MG63 (cell line): ENCODE results near the gene ITPRID1. TPM values are rescaled to one million over a fixed set of nuclear protein-coding genes. Genes with fewer than 3 reads are reported as not detected.

Source experiments
- DNase-seq: peaks from one replicate; pipeline ENCODE4 v3.0.0-alpha.2; 2020
- H3K27me3 ChIP-seq: fragments of 250-450 bp; sonication (Bioruptor Pico); 2 replicates; pipeline ENCODE4 v1.5.1; 2020; ENCODE audit warnings: mild to moderate bottlenecking, moderate library complexity
- H3K36me3 ChIP-seq: fragments of 250-450 bp; sonication (Bioruptor Pico); 2 replicates; pipeline ENCODE4 v1.5.1; 2020; ENCODE audit warnings: mild to moderate bottlenecking, moderate library complexity
- H3K4me3 ChIP-seq: fragments of 250-450 bp; sonication (Bioruptor Pico); 2 replicates; pipeline ENCODE4 v1.5.1; 2020; ENCODE audit warnings: mild to moderate bottlenecking, moderate library complexity
- H3K9me3 ChIP-seq: fragments of 250-450 bp; sonication (Bioruptor Pico); 2 replicates; pipeline ENCODE4 v1.5.1; 2020; ENCODE audit warnings: mild to moderate bottlenecking, moderate library complexity
- total RNA-seq: library from RNA; depleted of rRNA; stranded (reverse); fragments of >200 nt; shearing (Covaris generic); gene quantifications from 2 replicates; pipeline ENCODE4 v1.2.3, GENCODE V29; 2014; ENCODE audit warnings: low replicate concordance

The ITPRID1 gene
- total RNA-seq, 1 experiment from 2014 or later, result not detected

DNA sequence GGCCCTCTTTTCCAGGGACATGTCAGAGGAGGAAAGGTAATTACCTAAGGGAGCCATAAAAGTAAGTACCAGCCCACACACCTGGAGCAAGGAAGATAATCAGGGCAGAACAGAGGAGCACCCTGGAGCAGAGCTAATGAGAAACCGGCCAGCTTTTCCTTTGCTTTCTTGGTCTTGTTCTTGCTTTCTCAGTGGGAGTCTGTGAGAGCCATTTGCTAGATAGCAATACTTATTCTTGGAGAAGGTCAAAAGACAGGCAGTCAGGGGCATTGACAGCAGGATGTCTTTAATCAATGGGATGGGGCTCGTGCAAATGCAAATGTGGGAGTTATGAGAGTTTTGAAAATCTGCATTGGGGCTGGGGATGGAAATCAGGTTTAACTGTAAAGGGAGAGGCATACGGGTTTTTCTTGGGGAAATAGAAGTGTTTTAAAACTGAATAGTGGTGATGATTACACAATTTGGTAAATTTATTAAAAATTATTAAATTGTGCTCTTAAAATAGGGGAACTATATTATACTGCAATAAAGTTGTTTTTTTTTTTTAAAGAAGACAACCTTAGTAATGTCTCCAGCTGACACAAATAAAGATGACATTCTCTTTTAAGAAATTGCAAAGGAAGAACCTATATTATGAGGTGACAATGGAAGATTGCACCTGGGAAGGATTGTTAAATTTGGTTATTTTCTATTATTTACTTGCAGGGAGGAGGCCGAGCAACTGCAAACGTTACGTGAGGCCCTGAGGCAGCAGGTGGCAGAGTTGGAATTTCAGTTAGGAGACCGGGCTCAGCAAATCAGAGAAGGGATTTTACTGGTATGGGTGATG, 137.6 kb downstream of the ITPRID1 start:
- no peaks in the 10 kb centered on the region for H3K9me3 ChIP-seq
- no peaks in the 10 kb centered on the region for H3K36me3 ChIP-seq
- peaks cover 3% of the 10 kb centered on the region; the same call in 1 of the 2 replicates for H3K27me3 ChIP-seq
- no peak overlapping the region for H3K4me3 ChIP-seq
- DNase-seq, result no peak

DNA sequence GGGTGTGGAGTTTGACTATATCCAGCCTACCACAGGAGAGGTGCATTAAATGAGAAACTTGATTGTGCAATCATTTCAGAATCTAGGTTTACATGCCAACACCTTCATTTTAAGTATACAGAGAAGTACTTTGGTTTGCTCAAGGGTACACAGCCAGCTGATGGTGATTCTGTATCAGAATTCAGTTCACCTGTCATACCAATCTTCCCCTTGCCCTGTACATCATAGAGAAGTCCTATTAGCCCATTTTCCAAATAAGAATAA, 138.1 kb downstream of the ITPRID1 start:
- Histone ChIP-seq H3K27me3 (peaks cover 3% of the 10 kb centered on the region; the same call in 1 of the 2 replicates), H3K9me3 (no peaks in the 10 kb centered on the region), H3K36me3 (no peaks in the 10 kb centered on the region), H3K4me3 (no peak overlapping the region)
- no peak for DNase-seq

DNA sequence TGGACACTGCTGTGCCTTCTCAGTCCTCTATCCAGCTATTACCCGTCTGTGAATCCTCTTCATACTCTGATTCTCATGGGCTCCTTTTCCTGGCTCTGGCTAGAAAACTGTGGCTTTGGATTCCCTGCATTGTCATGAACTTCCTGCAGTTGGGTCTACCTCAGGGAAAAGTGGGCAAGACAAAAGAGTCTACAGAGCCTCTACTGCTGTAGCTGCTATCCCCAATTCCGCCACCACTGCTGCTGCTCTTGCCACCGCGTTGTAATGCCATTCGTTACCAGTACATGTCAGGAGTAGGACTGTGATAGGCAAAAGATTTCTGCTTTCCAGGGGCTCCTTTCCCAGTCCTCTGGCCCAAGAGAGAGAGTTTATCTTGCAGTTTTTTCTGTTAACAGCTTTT, 149.2 kb downstream of the ITPRID1 start:
- no peak overlapping the region for H3K4me3 ChIP-seq
- H3K27me3 ChIP-seq, result peaks cover 26% of the 10 kb centered on the region
- no peak for DNase-seq
- no peaks in the 10 kb centered on the region for H3K9me3 ChIP-seq
- no peaks in the 10 kb centered on the region for H3K36me3 ChIP-seq

- H3K4me3 ChIP-seq, result no peak overlapping the region
- H3K36me3 ChIP-seq, result no peaks in the 10 kb centered on the region
- H3K9me3 ChIP-seq, result no peaks in the 10 kb centered on the region
- no peak for DNase-seq
- peaks cover 21% of the 10 kb centered on the region for H3K27me3 ChIP-seq
Observed at GRCh38 chr7:31664890-31665289, 151.0 kb downstream of the ITPRID1 start.

DNA sequence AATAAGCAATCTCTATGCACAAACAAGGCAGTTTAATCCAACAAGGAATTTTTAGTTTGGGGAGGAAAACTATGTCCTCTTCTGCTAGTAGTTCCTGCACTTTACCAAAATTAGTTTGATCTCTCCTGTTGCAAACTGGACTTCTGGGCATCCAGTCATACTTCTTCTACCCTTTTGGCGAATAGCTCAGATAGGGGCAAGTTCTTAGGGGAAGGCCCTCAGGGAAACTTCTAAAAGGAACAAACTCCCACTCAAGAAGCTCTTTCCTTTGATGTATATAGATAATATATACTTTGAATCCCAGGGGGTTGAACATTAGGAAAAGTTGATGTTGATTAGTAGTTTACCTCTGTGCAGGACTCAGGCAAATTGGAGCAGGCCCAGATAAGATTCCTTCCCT, 151.7 kb downstream of the ITPRID1 start:
- no peak for DNase-seq
- Histone ChIP-seq H3K36me3 (no peaks in the 10 kb centered on the region), H3K4me3 (no peak overlapping the region)

DNA sequence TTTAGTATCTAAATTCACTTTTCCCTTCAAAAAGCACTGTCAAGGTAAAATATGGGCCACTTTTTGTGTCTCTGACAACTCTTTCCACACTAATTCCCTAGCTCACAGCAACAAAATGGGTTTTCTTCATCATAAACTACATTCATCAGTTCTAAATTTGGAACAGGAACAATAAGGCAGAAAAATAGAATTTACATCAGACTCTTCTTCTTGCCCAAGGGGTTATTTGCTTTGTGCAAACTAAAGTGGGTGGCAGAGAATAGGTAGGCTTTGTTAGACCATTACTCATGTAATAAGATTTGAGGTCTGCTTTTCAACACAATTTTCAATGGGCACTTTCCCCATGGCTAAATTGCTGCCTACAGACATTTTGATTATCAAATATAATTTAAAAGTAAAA, 155.6 kb downstream of the ITPRID1 start:
- no peak for DNase-seq
- Histone ChIP-seq H3K36me3 (no peaks in the 10 kb centered on the region), H3K4me3 (no peak overlapping the region), H3K27me3 (peaks cover 24% of the 10 kb centered on the region), H3K9me3 (no peaks in the 10 kb centered on the region)

More for the DNA sequence above, 151.7 kb downstream of the ITPRID1 start:
- Histone ChIP-seq H3K9me3 (no peaks in the 10 kb centered on the region), H3K27me3 (peaks cover 23% of the 10 kb centered on the region)

- DNase-seq, result no peak
- no peak overlapping the region for H3K4me3 ChIP-seq
- H3K27me3 ChIP-seq, result peaks cover 12% of the 10 kb centered on the region
- H3K9me3 ChIP-seq, result no peaks in the 10 kb centered on the region
- no peaks in the 10 kb centered on the region for H3K36me3 ChIP-seq
Observed at GRCh38 chr7:31679574-31680305, 165.8 kb downstream of the ITPRID1 start.

GRCh38 chr7:31683445-31684225, 169.7 kb downstream of the ITPRID1 start:
- H3K36me3 ChIP-seq, result no peaks in the 10 kb centered on the region
- no peaks in the 10 kb centered on the region for H3K9me3 ChIP-seq
- peaks cover 18% of the 10 kb centered on the region for H3K27me3 ChIP-seq
- no peak overlapping the region for H3K4me3 ChIP-seq
- DNase-seq, result no peak

GRCh38 chr7:31687024-31687748, 173.3 kb downstream of the ITPRID1 start, which contains the start of gene PPP1R17:
PPP1R17 (plus strand) TSS chr7:31687215; CDS start chr7:31692442, 5,227 bp downstream.
- no peak within 1 kb of the TSS for H3K4me3 ChIP-seq
- no peak for DNase-seq
- H3K9me3 ChIP-seq, result no peaks in the 10 kb centered on the region

GRCh38 chr7:31688372-31688771, 174.5 kb downstream of the ITPRID1 start:
- Histone ChIP-seq H3K9me3 (no peaks in the 10 kb centered on the region), H3K4me3 (no peak overlapping the region), H3K27me3 (peaks cover 21% of the 10 kb centered on the region), H3K36me3 (no peaks in the 10 kb centered on the region)
- DNase-seq, result no peak

More at GRCh38 chr7:31687024-31687748, 173.3 kb downstream of the ITPRID1 start, which contains the start of gene PPP1R17:
- Histone ChIP-seq H3K36me3 (no peaks in the 10 kb centered on the region), H3K27me3 (peaks cover 16% of the 10 kb centered on the region)

DNA sequence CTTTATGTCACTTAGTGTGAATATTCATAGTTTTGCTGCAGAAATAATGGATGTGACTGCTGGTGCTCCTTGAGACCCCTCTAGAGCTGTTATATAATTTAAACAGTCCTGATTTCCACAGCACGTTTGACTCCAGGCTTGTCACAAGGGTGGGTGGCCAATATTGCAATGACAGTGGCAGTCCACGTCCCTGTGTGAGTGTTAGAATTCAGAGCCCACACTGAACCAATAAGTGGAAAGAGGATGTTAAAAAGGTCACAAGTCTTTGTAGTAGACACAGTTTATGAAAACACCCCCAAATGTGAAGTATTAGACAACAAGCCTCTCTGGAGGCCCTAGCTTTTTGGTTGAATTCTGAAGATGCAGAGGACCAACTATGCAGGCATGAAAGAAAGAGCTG, 175.1 kb downstream of the ITPRID1 start:
- no peaks in the 10 kb centered on the region for H3K9me3 ChIP-seq
- no peaks in the 10 kb centered on the region for H3K36me3 ChIP-seq
- no peak for DNase-seq
- no peak overlapping the region for H3K4me3 ChIP-seq
- peaks cover 21% of the 10 kb centered on the region for H3K27me3 ChIP-seq

DNA sequence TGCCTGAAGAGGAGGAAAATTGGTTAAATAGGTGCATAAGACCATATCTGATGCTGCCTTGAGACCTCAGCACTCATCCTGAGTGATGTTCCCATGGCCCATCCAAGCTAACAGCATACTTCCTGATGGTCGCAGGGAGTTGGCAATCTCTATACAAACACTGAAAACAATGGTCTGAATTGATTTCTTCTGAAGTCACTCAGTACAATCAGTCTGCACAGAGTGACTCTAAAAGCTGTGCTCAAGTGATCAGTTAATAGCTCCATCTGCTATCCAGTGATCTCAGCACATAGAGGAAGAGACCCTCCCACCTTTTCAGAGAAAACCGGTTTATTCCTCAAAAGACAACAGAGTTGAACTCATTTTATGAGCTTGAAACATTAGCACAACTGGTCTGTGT, 177.0 kb downstream of the ITPRID1 start:
- Histone ChIP-seq H3K27me3 (peaks cover 21% of the 10 kb centered on the region), H3K36me3 (no peaks in the 10 kb centered on the region), H3K4me3 (no peak overlapping the region), H3K9me3 (no peaks in the 10 kb centered on the region)
- DNase-seq, result no peak

- Histone ChIP-seq H3K4me3 (no peak overlapping the region), H3K27me3 (peaks cover 19% of the 10 kb centered on the region), H3K36me3 (no peaks in the 10 kb centered on the region), H3K9me3 (no peaks in the 10 kb centered on the region)
- DNase-seq, result no peak
Observed at GRCh38 chr7:31692451-31692850, 178.6 kb downstream of the ITPRID1 start.

DNA sequence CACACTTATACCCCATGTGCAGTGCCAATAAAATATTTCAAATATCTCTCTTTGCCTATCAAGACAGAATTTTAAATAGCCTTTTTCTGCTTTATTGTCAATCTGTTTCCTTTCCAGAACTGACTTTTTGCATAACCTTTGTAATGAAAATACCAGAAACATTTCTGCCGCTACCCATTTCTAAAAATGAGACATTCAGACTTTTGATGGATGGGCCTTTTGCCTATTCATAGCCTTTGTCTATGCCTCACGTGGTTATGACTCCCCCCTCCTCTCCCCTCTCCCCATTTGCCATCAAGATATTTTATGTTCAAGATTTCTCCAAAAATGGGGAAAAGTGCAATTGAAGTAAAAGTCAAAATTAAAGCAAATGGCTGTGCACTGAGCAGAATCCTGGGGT, 179.0 kb downstream of the ITPRID1 start:
- no peaks in the 10 kb centered on the region for H3K9me3 ChIP-seq
- peaks cover 16% of the 10 kb centered on the region for H3K27me3 ChIP-seq
- DNase-seq, result no peak
- H3K4me3 ChIP-seq, result no peak overlapping the region
- no peaks in the 10 kb centered on the region for H3K36me3 ChIP-seq

GRCh38 chr7:31695859-31696614, 182.1 kb downstream of the ITPRID1 start:
- Histone ChIP-seq H3K4me3 (no peak overlapping the region), H3K9me3 (no peaks in the 10 kb centered on the region), H3K27me3 (peaks cover 14% of the 10 kb centered on the region), H3K36me3 (no peaks in the 10 kb centered on the region)
- no peak for DNase-seq

DNA sequence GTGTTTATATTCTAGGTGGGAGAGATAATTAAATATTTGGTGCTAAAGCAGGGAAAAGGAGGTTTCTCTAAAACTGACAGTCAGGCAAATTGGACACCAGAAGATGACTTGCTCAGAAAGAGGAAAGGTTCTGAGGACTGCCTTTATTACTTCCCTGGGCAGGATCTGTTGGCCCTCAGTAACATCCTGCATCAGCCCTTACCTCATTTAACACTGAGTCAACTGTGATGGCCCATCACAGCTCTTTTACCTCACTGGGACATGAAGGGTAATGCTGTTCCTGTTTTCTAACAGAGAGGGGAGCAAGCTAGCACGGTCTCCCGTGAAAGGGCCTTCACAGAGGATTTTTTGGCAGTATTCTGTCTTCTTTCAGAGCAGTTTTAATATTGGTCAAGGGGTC, 185.2 kb downstream of the ITPRID1 start:
- H3K27me3 ChIP-seq, result peaks cover 9% of the 10 kb centered on the region
- no peak overlapping the region for H3K4me3 ChIP-seq
- no peak for DNase-seq
- H3K9me3 ChIP-seq, result no peaks in the 10 kb centered on the region
- H3K36me3 ChIP-seq, result no peaks in the 10 kb centered on the region
